Nephron progenitor cell (in vitro differentiated cells): ENCODE measurements around the gene KRT37.
A peak's percentile ranks its signal among the peaks of the same experiment; 100 is the strongest.

Source experiments
- DNase-seq: peaks from one replicate; pipeline ENCODE4 v3.0.0; 2021
- H3K27ac Mint-ChIP-seq: 2 replicates; pipeline ENCODE4 v1.8.0; 2021; ENCODE audit warnings: mild to moderate bottlenecking, moderate library complexity, mixed read lengths
- H3K27me3 Mint-ChIP-seq: 2 replicates; pipeline ENCODE4 v1.8.0; 2021; ENCODE audit warnings: mild to moderate bottlenecking, low read depth, mixed read lengths; ENCODE audit not compliant: poor library complexity
- H3K36me3 Mint-ChIP-seq: 2 replicates; pipeline ENCODE4 v1.8.0; 2021; ENCODE audit warnings: low read depth, mixed read lengths
- H3K4me1 Mint-ChIP-seq: 2 replicates; pipeline ENCODE4 v1.8.0; 2021; ENCODE audit warnings: mixed read lengths
- H3K4me3 Mint-ChIP-seq: 2 replicates; pipeline ENCODE4 v1.8.0; 2021; ENCODE audit warnings: mild to moderate bottlenecking, moderate library complexity, mixed read lengths
- H3K9me3 Mint-ChIP-seq: 2 replicates; pipeline ENCODE4 v1.8.0; 2021; ENCODE audit warnings: mild to moderate bottlenecking, moderate library complexity, mixed read lengths
- TF ChIP-seq, protein P1 (sequence below): fragments of 200-600 bp; sonication (generic); IDR thresholded peaks from 2 replicates; pipeline ENCODE4 v1.5.0; 2021; ENCODE audit warnings: antibody characterized with exemption

KRT37 gene

DNA sequence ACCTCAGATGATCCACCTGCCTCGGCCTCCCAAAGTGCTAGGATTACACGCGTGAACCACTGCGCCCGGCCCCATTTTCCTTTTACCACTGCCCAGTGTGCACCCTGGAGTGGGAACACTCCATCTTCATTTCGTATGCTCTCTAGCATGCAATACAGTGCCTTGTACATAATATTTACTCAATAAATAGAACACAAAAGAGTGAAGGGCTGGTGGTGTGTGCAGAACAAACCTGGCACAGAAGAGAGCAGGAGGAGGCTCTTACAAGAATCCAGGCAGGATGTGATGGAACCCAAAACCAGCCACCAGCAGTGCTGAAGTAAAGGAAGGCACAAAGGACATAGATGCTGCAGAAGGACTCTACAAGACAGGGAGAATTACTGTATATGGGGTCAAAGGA lies 7.3 kb downstream of the KRT37 start:
- no peak overlapping the region for H3K4me3 Mint-ChIP-seq

DNA sequence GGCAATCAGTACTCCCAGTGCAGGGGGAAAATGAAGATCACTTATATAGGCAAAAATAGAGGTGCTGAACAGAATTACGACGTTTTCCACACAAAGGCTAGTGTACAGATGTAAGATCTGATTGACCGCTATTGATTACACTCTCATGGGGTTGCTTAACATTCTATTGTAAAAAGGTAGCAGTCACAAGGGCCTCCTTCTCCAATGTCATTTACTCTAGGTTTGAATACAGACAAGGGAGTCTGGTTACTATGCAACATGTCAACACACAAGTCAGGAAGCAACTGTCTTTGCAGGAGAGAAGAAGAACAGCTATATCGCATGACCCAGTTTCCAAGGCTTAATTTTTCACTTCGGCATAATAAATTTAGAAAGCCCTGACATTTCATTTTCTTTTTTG lies 7.9 kb downstream of the KRT37 start:
- TF ChIP-seq, protein P1, sequence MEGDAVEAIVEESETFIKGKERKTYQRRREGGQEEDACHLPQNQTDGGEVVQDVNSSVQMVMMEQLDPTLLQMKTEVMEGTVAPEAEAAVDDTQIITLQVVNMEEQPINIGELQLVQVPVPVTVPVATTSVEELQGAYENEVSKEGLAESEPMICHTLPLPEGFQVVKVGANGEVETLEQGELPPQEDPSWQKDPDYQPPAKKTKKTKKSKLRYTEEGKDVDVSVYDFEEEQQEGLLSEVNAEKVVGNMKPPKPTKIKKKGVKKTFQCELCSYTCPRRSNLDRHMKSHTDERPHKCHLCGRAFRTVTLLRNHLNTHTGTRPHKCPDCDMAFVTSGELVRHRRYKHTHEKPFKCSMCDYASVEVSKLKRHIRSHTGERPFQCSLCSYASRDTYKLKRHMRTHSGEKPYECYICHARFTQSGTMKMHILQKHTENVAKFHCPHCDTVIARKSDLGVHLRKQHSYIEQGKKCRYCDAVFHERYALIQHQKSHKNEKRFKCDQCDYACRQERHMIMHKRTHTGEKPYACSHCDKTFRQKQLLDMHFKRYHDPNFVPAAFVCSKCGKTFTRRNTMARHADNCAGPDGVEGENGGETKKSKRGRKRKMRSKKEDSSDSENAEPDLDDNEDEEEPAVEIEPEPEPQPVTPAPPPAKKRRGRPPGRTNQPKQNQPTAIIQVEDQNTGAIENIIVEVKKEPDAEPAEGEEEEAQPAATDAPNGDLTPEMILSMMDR: no peak
- DNase-seq: no peak
- Mint-ChIP-seq H3K27ac (peak overlapping the region; percentile 10), H3K4me3 (no peak overlapping the region), H3K4me1 (peaks cover 37% of the 10 kb centered on the region), H3K36me3 (no peaks in the 10 kb centered on the region), H3K9me3 (no peaks in the 10 kb centered on the region), H3K27me3 (no peaks in the 10 kb centered on the region)

More for the DNA sequence above, 7.3 kb downstream of the KRT37 start:
- TF ChIP-seq, protein P1: no peak
- Mint-ChIP-seq H3K27ac (no peak overlapping the region), H3K36me3 (no peaks in the 10 kb centered on the region), H3K4me1 (peaks cover 37% of the 10 kb centered on the region), H3K9me3 (no peaks in the 10 kb centered on the region), H3K27me3 (no peaks in the 10 kb centered on the region)
- no peak for DNase-seq

DNA sequence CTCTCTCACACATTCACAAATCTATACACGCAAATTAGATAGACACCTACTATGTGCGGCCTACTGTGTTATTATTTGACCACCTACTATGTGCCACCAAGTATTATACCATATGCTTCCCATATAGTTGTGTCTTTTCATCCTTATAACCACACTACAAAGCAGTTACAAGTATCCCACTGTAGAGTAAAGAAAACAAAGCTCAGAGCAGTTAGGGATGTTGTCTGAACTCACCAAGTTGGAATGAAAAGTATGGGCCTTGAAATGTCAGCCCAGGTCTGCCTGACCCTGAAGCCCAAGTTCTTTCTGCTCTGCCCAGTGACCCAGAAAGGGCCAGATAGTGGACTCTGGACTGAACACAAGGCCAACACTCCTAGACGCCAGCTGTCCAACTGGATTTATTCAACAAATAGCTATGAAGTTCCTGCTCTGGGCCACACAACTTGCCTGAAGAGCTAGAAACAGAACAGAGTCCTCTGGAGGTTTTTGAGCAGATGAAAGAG lies 8.5 kb downstream of the KRT37 start:
- no peaks in the 10 kb centered on the region for H3K36me3 Mint-ChIP-seq
- H3K27me3 Mint-ChIP-seq: peaks cover 4% of the 10 kb centered on the region
- peaks cover 36% of the 10 kb centered on the region for H3K4me1 Mint-ChIP-seq
- TF ChIP-seq, protein P1: no peak
- no peaks in the 10 kb centered on the region for H3K9me3 Mint-ChIP-seq
- peak overlapping the region; percentile 10 for H3K27ac Mint-ChIP-seq
- DNase-seq: no peak
- no peak overlapping the region for H3K4me3 Mint-ChIP-seq

DNA sequence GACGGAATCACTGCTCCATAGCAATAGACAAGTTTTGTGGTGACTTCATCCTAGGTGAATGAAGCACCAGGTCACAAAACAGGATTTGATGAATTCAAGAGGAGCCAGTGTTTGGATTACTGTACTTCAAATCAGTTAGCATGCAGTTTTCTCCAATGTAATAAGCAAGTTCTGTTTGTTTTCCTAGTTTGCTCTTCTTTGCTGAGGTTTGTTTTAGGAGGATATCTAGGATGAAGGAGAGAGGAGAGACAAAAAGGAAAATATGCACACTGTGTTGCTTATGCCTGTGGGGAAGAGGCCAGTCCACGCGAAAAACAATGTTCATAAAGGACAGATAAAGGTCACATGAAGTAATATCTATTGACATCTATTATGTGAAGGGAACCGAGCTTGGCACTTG lies 9.0 kb downstream of the KRT37 start:
- TF ChIP-seq, protein P1: no peak
- Mint-ChIP-seq H3K36me3 (no peaks in the 10 kb centered on the region), H3K4me1 (peaks cover 33% of the 10 kb centered on the region), H3K27me3 (peaks cover 4% of the 10 kb centered on the region), H3K4me3 (no peak overlapping the region), H3K27ac (no peak overlapping the region), H3K9me3 (no peaks in the 10 kb centered on the region)
- no peak for DNase-seq

DNA sequence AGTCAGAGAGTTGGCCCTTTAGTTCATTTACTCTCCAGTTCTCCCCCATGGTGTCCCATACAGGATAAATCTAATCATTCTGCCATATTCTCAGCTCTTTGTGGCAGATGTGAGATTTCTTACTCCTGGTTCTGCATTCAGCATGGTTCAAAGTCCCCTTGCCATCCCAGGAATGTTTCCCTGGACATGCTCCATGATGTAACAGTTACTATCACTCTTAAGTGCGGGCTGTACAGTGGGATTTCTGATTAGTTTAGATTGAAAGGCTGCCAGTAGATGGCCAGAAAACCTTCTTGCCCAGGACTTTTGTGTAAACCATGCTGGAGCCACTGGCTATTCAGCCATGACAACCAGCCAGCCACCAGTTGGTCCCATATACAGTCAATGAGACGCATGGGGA lies 10.4 kb downstream of the KRT37 start:
- no peak for DNase-seq
- Mint-ChIP-seq H3K4me1 (peaks cover 33% of the 10 kb centered on the region), H3K27ac (no peak overlapping the region), H3K4me3 (no peak overlapping the region), H3K36me3 (no peaks in the 10 kb centered on the region), H3K9me3 (no peaks in the 10 kb centered on the region), H3K27me3 (peaks cover 4% of the 10 kb centered on the region)
- TF ChIP-seq, protein P1: no peak

DNA sequence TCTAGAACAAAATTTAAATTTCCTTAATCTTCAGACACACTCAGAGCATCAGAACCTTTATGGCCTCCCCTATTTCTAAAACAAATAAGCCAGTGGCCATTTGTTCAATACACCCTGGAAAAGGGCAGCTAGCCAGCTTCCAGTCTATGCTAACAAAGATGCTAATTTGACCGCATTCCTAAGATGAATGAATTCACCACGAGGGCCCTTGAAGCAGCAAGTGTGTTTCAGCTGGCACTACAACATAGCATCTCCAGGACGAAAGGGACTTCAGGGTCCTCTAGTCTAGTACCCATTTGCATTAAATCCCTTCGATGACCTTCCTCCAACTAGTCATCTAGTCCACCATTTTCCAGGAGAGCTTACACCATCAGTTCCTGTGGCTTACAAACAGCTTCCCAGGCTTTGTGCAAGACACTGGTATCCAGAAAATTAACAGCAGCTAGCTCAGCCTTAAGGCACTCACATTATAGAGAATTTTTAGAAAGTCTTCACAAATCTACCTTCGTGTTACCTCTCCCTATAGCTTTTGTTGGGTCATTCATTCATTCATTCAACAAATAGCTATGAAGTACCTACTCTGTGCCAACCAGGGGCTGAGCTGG lies 10.9 kb downstream of the KRT37 start:
- no peaks in the 10 kb centered on the region for H3K36me3 Mint-ChIP-seq
- DNase-seq: no peak
- TF ChIP-seq, protein P1: no peak
- peaks cover 33% of the 10 kb centered on the region for H3K4me1 Mint-ChIP-seq
- H3K9me3 Mint-ChIP-seq: no peaks in the 10 kb centered on the region
- H3K4me3 Mint-ChIP-seq: no peak overlapping the region
- H3K27ac Mint-ChIP-seq: no peak overlapping the region
- H3K27me3 Mint-ChIP-seq: peaks cover 4% of the 10 kb centered on the region
